ENCODE data around the gene WASHC2A.
"Not testable (repeated sequence)": the region's sequence is repeated elsewhere in the genome, so short reads cannot be mapped to it uniquely, and the experiment has no call there.

DNA sequence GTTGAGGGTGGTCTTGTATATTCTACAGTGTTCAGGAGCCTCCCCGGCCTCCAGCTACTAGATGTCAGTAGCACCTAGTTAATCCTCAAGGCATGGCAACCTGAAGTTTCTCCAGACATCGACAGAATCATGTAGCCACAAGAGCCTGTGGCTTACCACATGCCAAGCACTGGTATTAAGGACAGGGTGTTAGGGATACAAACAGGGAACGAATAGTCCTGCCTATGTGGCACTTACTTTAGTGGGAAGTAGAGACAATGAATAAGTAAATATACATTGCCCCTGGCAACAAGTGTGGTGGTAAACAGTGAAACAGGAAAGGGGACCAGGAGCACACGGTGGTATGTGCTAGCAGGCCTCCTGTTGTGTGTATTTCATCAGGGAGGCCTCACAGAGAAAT lies 32.4 kb upstream of the WASHC2A start:
- TF ChIP-seq, protein P1, sequence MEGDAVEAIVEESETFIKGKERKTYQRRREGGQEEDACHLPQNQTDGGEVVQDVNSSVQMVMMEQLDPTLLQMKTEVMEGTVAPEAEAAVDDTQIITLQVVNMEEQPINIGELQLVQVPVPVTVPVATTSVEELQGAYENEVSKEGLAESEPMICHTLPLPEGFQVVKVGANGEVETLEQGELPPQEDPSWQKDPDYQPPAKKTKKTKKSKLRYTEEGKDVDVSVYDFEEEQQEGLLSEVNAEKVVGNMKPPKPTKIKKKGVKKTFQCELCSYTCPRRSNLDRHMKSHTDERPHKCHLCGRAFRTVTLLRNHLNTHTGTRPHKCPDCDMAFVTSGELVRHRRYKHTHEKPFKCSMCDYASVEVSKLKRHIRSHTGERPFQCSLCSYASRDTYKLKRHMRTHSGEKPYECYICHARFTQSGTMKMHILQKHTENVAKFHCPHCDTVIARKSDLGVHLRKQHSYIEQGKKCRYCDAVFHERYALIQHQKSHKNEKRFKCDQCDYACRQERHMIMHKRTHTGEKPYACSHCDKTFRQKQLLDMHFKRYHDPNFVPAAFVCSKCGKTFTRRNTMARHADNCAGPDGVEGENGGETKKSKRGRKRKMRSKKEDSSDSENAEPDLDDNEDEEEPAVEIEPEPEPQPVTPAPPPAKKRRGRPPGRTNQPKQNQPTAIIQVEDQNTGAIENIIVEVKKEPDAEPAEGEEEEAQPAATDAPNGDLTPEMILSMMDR (IDR thresholded peaks at IDR 0.05): not testable (repeated sequence)
- not testable (repeated sequence) for TF ChIP-seq POLR2A, POLR2AphosphoS5 (IDR thresholded peaks at IDR 0.05)

Measured in breast epithelium (tissue), 3 donors.